Muscle of leg (tissue), 11 donors: ENCODE data around the gene GBP1. TPM values are rescaled to one million over a fixed set of nuclear protein-coding genes. Genes with fewer than 3 reads are reported as not detected.
A peak's percentile ranks its signal among the peaks of the same experiment; 100 is the strongest.
"Not testable (repeated sequence)": the region's sequence is repeated elsewhere in the genome, so short reads cannot be mapped to it uniquely, and the experiment has no call there.

Experiments used
- DNase-seq: peaks from one replicate; pipeline ENCODE4 v3.0.0; 2013
- H3K27ac ChIP-seq: one replicate; pipeline ENCODE4 v1.5.1; 2013; ENCODE audit warnings: mild to moderate bottlenecking, low read length, control low read depth
- H3K27me3 ChIP-seq: one replicate; pipeline ENCODE4 v1.6.1; 2013; ENCODE audit warnings: low read length; ENCODE audit not compliant: control insufficient read depth, insufficient read depth
- H3K36me3 ChIP-seq: one replicate; pipeline ENCODE4 v1.6.1; 2013; ENCODE audit warnings: low read length; ENCODE audit not compliant: control insufficient read depth, insufficient read depth
- H3K4me1 ChIP-seq: one replicate; pipeline ENCODE4 v1.6.1; 2013; ENCODE audit warnings: low read length; ENCODE audit not compliant: control insufficient read depth, insufficient read depth
- H3K4me3 ChIP-seq: one replicate; pipeline ENCODE4 v1.5.1; 2013; ENCODE audit warnings: low read length, control low read depth
- H3K9me3 ChIP-seq: replicated peaks from 2 replicates; pipeline ENCODE4 v1.6.1; 2013; ENCODE audit warnings: low read depth, low read length; ENCODE audit not compliant: control insufficient read depth
- WGBS: methylation state at CpG from one replicate; pipeline ENCODE4 v1.1.5; 2013; ENCODE audit warnings: missing lambda C conversion rate; ENCODE audit not compliant: insufficient coverage; 5-methylcytosine and 5-hydroxymethylcytosine counted together
- polyA plus RNA-seq, 8 donors: library from polyadenylated mRNA; unstranded; fragments of 120-200 nt; gene quantifications; one replicate each; pipeline versions ENCODE4 v1.2.1 to v1.2.3, GENCODE V29; 2013; ENCODE audit warnings: inconsistent platforms in 1 of 8, low replicate concordance in 1 of 8; ENCODE audit not compliant: insufficient read length in 8 of 8, insufficient read depth in 1 of 8
- total RNA-seq: library from RNA; stranded (reverse); fragments of 120-200 nt; gene quantifications from one replicate; pipeline ENCODE4 v1.2.4, GENCODE V29; 2013

The GBP1 gene
- total and polyA plus RNA-seq, 9 donors = 3.0 to 7.8 (median 6.0) TPM

DNA sequence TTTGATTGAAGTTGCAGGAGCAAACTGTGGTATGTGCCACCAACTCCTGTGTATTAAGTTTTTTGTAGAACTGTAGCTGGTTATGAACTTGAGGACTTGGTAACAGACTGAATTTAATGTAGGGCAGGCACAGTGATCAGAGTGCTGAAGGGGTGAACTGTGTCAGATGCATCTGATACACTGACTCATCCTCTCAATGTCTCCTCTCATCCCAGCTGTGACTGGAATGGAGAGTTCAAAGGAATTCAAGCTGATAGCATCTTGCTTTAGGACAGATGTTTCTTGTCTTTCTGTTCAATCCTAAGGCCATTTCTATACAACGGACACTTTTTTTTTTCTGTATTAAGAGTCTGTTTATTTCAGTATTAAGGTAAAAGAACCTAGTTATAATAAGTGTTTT lies 25.0 kb upstream of the GBP1 start:
- H3K4me3 ChIP-seq = no peak overlapping the region
- DNase-seq = no peak
- H3K9me3 ChIP-seq = no peaks in the 10 kb centered on the region
- no peaks in the 10 kb centered on the region for H3K36me3 ChIP-seq
- peaks cover 4% of the 10 kb centered on the region for H3K4me1 ChIP-seq
- no CpG with 5 or more reads among the region's 1 CpG for WGBS
- no peaks in the 10 kb centered on the region for H3K27me3 ChIP-seq
- H3K27ac ChIP-seq = no peak overlapping the region

- 79% methylated on average over 5 of the region's 10 CpGs for WGBS
- Histone ChIP-seq H3K27ac (no peak overlapping the region), H3K36me3 (no peaks in the 10 kb centered on the region), H3K4me1 (peaks cover 4% of the 10 kb centered on the region), H3K27me3 (no peaks in the 10 kb centered on the region), H3K4me3 (no peak overlapping the region), H3K9me3 (no peaks in the 10 kb centered on the region)
- DNase-seq = no peak
Observed at GRCh38 chr1:89088572-89088971, 23.6 kb upstream of the GBP1 start.

GRCh38 chr1:89087241-89087640 lies 22.2 kb upstream of the GBP1 start:
- WGBS = 37% methylated on average over 3 of the region's 8 CpGs
- no peaks in the 10 kb centered on the region for H3K36me3 ChIP-seq
- H3K27ac ChIP-seq = no peak overlapping the region
- no peaks in the 10 kb centered on the region for H3K9me3 ChIP-seq
- DNase-seq = no peak
- no peak overlapping the region for H3K4me3 ChIP-seq
- peaks cover 4% of the 10 kb centered on the region for H3K4me1 ChIP-seq
- no peaks in the 10 kb centered on the region for H3K27me3 ChIP-seq

- DNase-seq = peak; percentile 22
- Histone ChIP-seq H3K27ac (no peak overlapping the region), H3K4me3 (no peak overlapping the region), H3K27me3 (no peaks in the 10 kb centered on the region), H3K4me1 (peaks cover 4% of the 10 kb centered on the region), H3K36me3 (no peaks in the 10 kb centered on the region), H3K9me3 (no peaks in the 10 kb centered on the region)
Observed at GRCh38 chr1:89085781-89086180, 20.8 kb upstream of the GBP1 start.

DNA sequence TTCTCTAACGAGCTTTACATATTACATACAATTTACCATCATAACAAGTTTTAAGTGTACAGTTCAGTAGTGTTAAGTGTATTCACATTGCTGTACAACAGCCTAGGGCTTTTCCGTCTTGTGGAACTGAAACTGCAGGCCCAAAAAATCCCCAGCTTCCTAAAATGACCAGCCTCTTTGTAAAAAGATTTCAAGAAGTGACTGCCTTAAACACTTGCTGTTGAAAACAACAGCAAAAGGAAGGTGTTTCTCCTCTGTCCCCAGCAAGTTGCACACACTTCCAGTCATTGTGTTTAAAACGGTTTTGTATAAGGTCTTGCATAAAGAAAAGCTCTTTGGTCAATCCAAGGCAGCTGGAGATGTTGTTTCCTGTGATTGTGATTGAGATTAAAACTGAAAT lies 16.0 kb upstream of the GBP1 start:
- Histone ChIP-seq H3K27me3 (no peaks in the 10 kb centered on the region), H3K36me3 (no peaks in the 10 kb centered on the region), H3K4me3 (no peak overlapping the region), H3K9me3 (peaks cover 2% of the 10 kb centered on the region), H3K4me1 (no peaks in the 10 kb centered on the region), H3K27ac (peak overlapping the region; percentile 22)
- DNase-seq = peak; percentile 51
- no CpG with 5 or more reads among the region's 3 CpGs for WGBS

- H3K36me3 ChIP-seq, H3K4me1 ChIP-seq, H3K27me3 ChIP-seq, DNase-seq, H3K27ac ChIP-seq, H3K4me3 ChIP-seq, H3K9me3 ChIP-seq: not testable (repeated sequence)
- 90% methylated on average over 4 of the region's 7 CpGs for WGBS
Observed at GRCh38 chr1:89080068-89080467, 15.1 kb upstream of the GBP1 start.

- DNase-seq = not testable (repeated sequence)
Observed at GRCh38 chr1:89072466-89073065, 7.6 kb upstream of the GBP1 start.

GRCh38 chr1:89070509-89070908 lies 5.5 kb upstream of the GBP1 start:
- peaks cover 2% of the 10 kb centered on the region for H3K9me3 ChIP-seq
- no peak overlapping the region for H3K4me3 ChIP-seq
- WGBS = no CpG with 5 or more reads among the region's 1 CpG
- DNase-seq = no peak
- H3K36me3 ChIP-seq = no peaks in the 10 kb centered on the region
- H3K27ac ChIP-seq = no peak overlapping the region
- H3K4me1 ChIP-seq = peaks cover under 1% of the 10 kb centered on the region
- H3K27me3 ChIP-seq = no peaks in the 10 kb centered on the region

More at GRCh38 chr1:89072466-89073065, 7.6 kb upstream of the GBP1 start:
- not testable (repeated sequence) for H3K4me3 ChIP-seq, H3K36me3 ChIP-seq, H3K9me3 ChIP-seq, H3K4me1 ChIP-seq, H3K27ac ChIP-seq, H3K27me3 ChIP-seq
- WGBS = 72% methylated on average over 5 of the region's 8 CpGs

GRCh38 chr1:89069951-89070350 lies 4.9 kb upstream of the GBP1 start:
- H3K9me3 ChIP-seq = peaks cover 2% of the 10 kb centered on the region
- H3K36me3 ChIP-seq = no peaks in the 10 kb centered on the region
- H3K4me1 ChIP-seq = peaks cover 2% of the 10 kb centered on the region
- no peak overlapping the region for H3K4me3 ChIP-seq
- no CpG with 5 or more reads among the region's 2 CpGs for WGBS
- H3K27me3 ChIP-seq = no peaks in the 10 kb centered on the region
- H3K27ac ChIP-seq = no peak overlapping the region
- DNase-seq = peak; percentile 47

- H3K27ac ChIP-seq = no peak overlapping the region
- no peak overlapping the region for H3K4me3 ChIP-seq
- H3K9me3 ChIP-seq = no peaks in the 10 kb centered on the region
- no peak for DNase-seq
- no peaks in the 10 kb centered on the region for H3K36me3 ChIP-seq
- H3K4me1 ChIP-seq = peaks cover 2% of the 10 kb centered on the region
- H3K27me3 ChIP-seq = no peaks in the 10 kb centered on the region
Observed at GRCh38 chr1:89068291-89068690, 3.3 kb upstream of the GBP1 start.

DNA sequence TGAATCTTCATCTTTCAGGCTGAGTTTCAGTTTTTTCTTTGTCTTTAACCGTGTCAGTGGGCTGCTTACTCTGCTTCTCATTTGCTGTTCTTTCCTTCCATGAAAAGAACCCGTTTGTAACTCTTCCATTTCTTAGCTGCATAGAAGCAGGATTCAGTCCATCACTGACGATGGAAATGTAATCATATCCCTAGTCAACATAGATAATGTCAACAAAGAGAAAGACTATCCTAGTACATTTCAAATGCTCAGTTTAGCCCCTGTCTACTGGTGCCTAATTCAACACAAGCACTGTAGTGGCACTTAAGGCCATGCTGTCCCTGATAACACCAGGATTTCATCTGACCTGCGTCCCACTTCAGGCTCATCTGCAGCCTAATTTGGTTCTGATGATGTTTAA lies 376 bp downstream of the GBP1 start:
- Histone ChIP-seq H3K27ac (peak overlapping the region; percentile 92), H3K27me3 (no peaks in the 10 kb centered on the region), H3K9me3 (no peaks in the 10 kb centered on the region), H3K4me1 (peaks cover 2% of the 10 kb centered on the region), H3K4me3 (peak overlapping the region; percentile 41), H3K36me3 (no peaks in the 10 kb centered on the region)
- peak; percentile 37 for DNase-seq
- WGBS = 63% methylated on average over 1 of the region's 4 CpGs
